CD4-positive, alpha-beta T cell treated with Interferon alpha-2 for 1 hour (primary cell): Measurements from ENCODE around the gene MRPL46.
"Not testable (repeated sequence)": the region's sequence is repeated elsewhere in the genome, so short reads cannot be mapped to it uniquely, and the experiment has no call there.

Experiments used
- DNase-seq, 2 donors: peaks; one replicate each; pipeline ENCODE4 v3.0.0-alpha.2; 2020 to 2022

MRPL46 gene

GRCh38 chr15:88438181-88438580 lies 29.0 kb downstream of the MRPL46 start:
- no peak for DNase-seq

- DNase-seq = not testable (repeated sequence)
These were observed 33.1 kb downstream of the MRPL46 start for GRCh38 chr15:88434106-88434505.

GRCh38 chr15:88433046-88433685 lies 34.0 kb downstream of the MRPL46 start:
- no peak for DNase-seq

- DNase-seq = no peak
These were observed 35.7 kb downstream of the MRPL46 start for GRCh38 chr15:88431441-88431840.

- no peak for DNase-seq
These were observed 37.1 kb downstream of the MRPL46 start for GRCh38 chr15:88430051-88430450.

- no peak for DNase-seq
These were observed 38.2 kb downstream of the MRPL46 start for GRCh38 chr15:88428805-88429605.

GRCh38 chr15:88428053-88428452 lies 39.1 kb downstream of the MRPL46 start:
- DNase-seq = no peak

- DNase-seq = no peak
These were observed 40.9 kb downstream of the MRPL46 start for GRCh38 chr15:88426304-88426703.

GRCh38 chr15:88423331-88423730 lies 43.9 kb downstream of the MRPL46 start:
- no peak for DNase-seq

- DNase-seq = no peak
These were observed 47.4 kb downstream of the MRPL46 start for GRCh38 chr15:88419830-88420229.
